ENCODE measurements around the gene SLC39A10. TPM values are rescaled to one million over a fixed set of nuclear protein-coding genes. Genes with fewer than 3 reads are reported as not detected.

The SLC39A10 gene
- total and polyA plus RNA-seq, 4 donors, result 5.7 to 28.4 (median 18.2) TPM

DNA sequence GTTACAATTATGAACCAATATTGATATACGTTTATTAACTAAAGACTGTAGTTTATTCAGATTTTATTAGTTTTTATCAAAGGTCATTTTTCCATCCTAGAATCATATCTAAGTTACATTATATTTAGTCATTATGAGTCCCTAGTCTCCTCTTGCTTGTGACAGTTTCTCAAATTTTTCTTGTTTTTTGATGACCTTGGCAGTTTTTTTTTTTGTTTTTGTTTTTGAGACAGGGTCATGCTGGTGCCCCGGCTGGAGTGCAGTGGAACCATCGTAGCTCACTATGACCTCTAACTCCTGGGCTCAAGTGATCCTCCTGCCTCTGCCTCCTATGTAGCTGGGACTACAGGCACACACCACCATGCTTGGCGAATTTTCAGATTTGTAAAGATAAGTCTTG lies 18.3 kb upstream of the SLC39A10 start:
- Histone ChIP-seq H3K9me3 (ENCODE audit: control insufficient read depth in 4 of 4, insufficient read depth in 3 of 4, low read length in 3 of 4) (no peaks in the 10 kb centered on the region), H3K36me3 (ENCODE audit: control insufficient read depth in 4 of 4, insufficient read depth in 4 of 4, low read length in 4 of 4) (no peaks in the 10 kb centered on the region), H3K27me3 (ENCODE audit: control insufficient read depth in 3 of 3, insufficient read depth in 3 of 3, low read length in 2 of 3) (no peaks in the 10 kb centered on the region), H3K9ac (ENCODE audit: insufficient read depth in 1 of 2, low read length in 2 of 2) (no peak overlapping the region), H3K4me1 (ENCODE audit: control insufficient read depth in 5 of 5, insufficient read depth in 5 of 5, low read length in 5 of 5) (peaks cover 0 to 11% (median 0%) of the 10 kb centered on the region in 5 donors), H3K27ac (ENCODE audit: low read depth in 1 of 2, low read length in 1 of 2) (no peak overlapping the region), H3K4me3 (no peak overlapping the region)
- ATAC-seq (ENCODE audit: insufficient read depth, low FRiP score) (no peak), DNase-seq (no peak)
- TF ChIP-seq, protein P1, sequence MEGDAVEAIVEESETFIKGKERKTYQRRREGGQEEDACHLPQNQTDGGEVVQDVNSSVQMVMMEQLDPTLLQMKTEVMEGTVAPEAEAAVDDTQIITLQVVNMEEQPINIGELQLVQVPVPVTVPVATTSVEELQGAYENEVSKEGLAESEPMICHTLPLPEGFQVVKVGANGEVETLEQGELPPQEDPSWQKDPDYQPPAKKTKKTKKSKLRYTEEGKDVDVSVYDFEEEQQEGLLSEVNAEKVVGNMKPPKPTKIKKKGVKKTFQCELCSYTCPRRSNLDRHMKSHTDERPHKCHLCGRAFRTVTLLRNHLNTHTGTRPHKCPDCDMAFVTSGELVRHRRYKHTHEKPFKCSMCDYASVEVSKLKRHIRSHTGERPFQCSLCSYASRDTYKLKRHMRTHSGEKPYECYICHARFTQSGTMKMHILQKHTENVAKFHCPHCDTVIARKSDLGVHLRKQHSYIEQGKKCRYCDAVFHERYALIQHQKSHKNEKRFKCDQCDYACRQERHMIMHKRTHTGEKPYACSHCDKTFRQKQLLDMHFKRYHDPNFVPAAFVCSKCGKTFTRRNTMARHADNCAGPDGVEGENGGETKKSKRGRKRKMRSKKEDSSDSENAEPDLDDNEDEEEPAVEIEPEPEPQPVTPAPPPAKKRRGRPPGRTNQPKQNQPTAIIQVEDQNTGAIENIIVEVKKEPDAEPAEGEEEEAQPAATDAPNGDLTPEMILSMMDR (IDR thresholded peaks at IDR 0.05; ENCODE audit: control extremely low read depth, extremely low read depth), result no peak
- 96 to 97% methylated on average over 4 of the region's 4 CpGs for WGBS, 2 donors

GRCh38 chr2:195639238-195639858 lies 17.7 kb upstream of the SLC39A10 start:
- H3K9ac ChIP-seq (ENCODE audit: insufficient read depth in 1 of 2, low read length in 2 of 2), result no peak overlapping the region
- TF ChIP-seq, protein P1 (IDR thresholded peaks at IDR 0.05; ENCODE audit: control extremely low read depth, extremely low read depth), result no peak
- 71 to 77% methylated on average over 7 of the region's 7 CpGs for WGBS, 2 donors
- no peaks in the 10 kb centered on the region for H3K9me3 ChIP-seq (ENCODE audit: control insufficient read depth in 4 of 4, insufficient read depth in 3 of 4, low read length in 3 of 4)
- DNase-seq, result no peak
- H3K36me3 ChIP-seq (ENCODE audit: control insufficient read depth in 4 of 4, insufficient read depth in 4 of 4, low read length in 4 of 4), result no peaks in the 10 kb centered on the region
- no peaks in the 10 kb centered on the region for H3K27me3 ChIP-seq (ENCODE audit: control insufficient read depth in 3 of 3, insufficient read depth in 3 of 3, low read length in 2 of 3)
- no peak overlapping the region for H3K27ac ChIP-seq (ENCODE audit: low read depth in 1 of 2, low read length in 1 of 2)
- no peak overlapping the region for H3K4me3 ChIP-seq
- H3K4me1 ChIP-seq (ENCODE audit: control insufficient read depth in 5 of 5, insufficient read depth in 5 of 5, low read length in 5 of 5), result peaks cover 0 to 11% (median 0%) of the 10 kb centered on the region in 5 donors
- ATAC-seq (ENCODE audit: insufficient read depth, low FRiP score), result no peak

DNA sequence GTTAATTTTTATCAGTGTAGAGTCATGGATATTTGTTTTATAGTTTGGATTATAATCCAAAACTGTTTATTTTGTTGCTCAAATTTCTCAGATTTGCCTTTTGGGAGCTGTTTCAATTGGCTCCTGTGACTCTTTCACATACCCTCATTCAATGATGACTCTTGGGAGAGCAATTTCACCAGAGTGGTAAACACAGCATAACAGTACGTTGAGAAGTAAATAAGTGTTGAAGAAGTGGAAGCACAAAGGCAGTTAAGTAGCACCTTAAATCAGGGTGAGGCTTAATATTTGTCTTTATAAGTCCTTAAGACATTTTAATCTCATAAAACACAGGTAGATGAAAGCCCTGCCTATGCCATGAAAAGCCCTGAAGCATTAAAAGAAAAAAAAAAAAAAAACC lies 17.1 kb upstream of the SLC39A10 start:
- H3K4me1 ChIP-seq (ENCODE audit: control insufficient read depth in 5 of 5, insufficient read depth in 5 of 5, low read length in 5 of 5), result peaks cover 0 to 11% (median 0%) of the 10 kb centered on the region in 5 donors
- H3K9me3 ChIP-seq (ENCODE audit: control insufficient read depth in 4 of 4, insufficient read depth in 3 of 4, low read length in 3 of 4), result no peaks in the 10 kb centered on the region
- H3K27ac ChIP-seq (ENCODE audit: low read depth in 1 of 2, low read length in 1 of 2), result no peak overlapping the region
- DNase-seq (no peak), ATAC-seq (ENCODE audit: insufficient read depth, low FRiP score) (no peak)
- no peaks in the 10 kb centered on the region for H3K27me3 ChIP-seq (ENCODE audit: control insufficient read depth in 3 of 3, insufficient read depth in 3 of 3, low read length in 2 of 3)
- WGBS, 2 donors, result 52 to 87% methylated on average over 1 of the region's 1 CpG
- H3K9ac ChIP-seq (ENCODE audit: insufficient read depth in 1 of 2, low read length in 2 of 2), result no peak overlapping the region
- TF ChIP-seq, protein P1 (IDR thresholded peaks at IDR 0.05; ENCODE audit: control extremely low read depth, extremely low read depth), result no peak
- no peak overlapping the region for H3K4me3 ChIP-seq
- H3K36me3 ChIP-seq (ENCODE audit: control insufficient read depth in 4 of 4, insufficient read depth in 4 of 4, low read length in 4 of 4), result no peaks in the 10 kb centered on the region
